GM12891 (cell line): ENCODE results near the gene CLIP4. TPM values are rescaled to one million over a fixed set of nuclear protein-coding genes. Genes with fewer than 3 reads are reported as not detected.
A peak's percentile ranks its signal among the peaks of the same experiment; 100 is the strongest.

Source experiments
- DNase-seq: peaks from one replicate; pipeline ENCODE4 v3.0.0; 2011; ENCODE audit warnings: low spot score; ENCODE audit not compliant: insufficient read length
- FAIRE-seq: peaks from 2 replicates; lab custom pipeline; 2011; peaks lifted over from hg19 to GRCh38; lab: Jason Lieb, UNC
- PAX5 ChIP-seq: IDR thresholded peaks from 2 replicates; pipeline ENCODE4 v1.6.1; 2011; ENCODE audit warnings: low read length, moderate library complexity, mild to moderate bottlenecking; ENCODE audit not compliant: insufficient read depth, severe bottlenecking
- POLR2A ChIP-seq: IDR thresholded peaks from 2 replicates; pipeline ENCODE4 v1.6.1; 2011; ENCODE audit warnings: low read depth, low read length, control low read depth
- POLR2AphosphoS5 ChIP-seq: IDR thresholded peaks from 2 replicates; pipeline ENCODE4 v1.6.1; 2011; ENCODE audit warnings: low read depth, low read length, control low read depth
- POU2F2 ChIP-seq: IDR thresholded peaks from 2 replicates; pipeline ENCODE4 v1.6.1; 2011; ENCODE audit warnings: low read depth, mild to moderate bottlenecking, control low read depth, low read length, moderate library complexity
- SPI1 ChIP-seq: IDR thresholded peaks from 2 replicates; pipeline ENCODE4 v1.6.1; 2011; ENCODE audit warnings: low read depth, low read length, control low read depth
- TAF1 ChIP-seq: IDR thresholded peaks from 2 replicates; pipeline ENCODE4 v1.6.1; 2011; ENCODE audit warnings: low read depth, low read length, control low read depth
- polyA plus RNA-seq: library from polyadenylated mRNA; unstranded; fragments of >200 nt; gene quantifications from one replicate; pipeline ENCODE4 v1.2.1, GENCODE V29; 2012; ENCODE audit warnings: low read depth, missing spikeins, inconsistent platforms; ENCODE audit not compliant: missing spikeins

CLIP4 gene
- 11.3 TPM for polyA plus RNA-seq

GRCh38 chr2:29114946-29115609 lies at the start of gene CLIP4:
CLIP4 (plus strand) TSS chr2:29115415; CDS start chr2:29121389, 5,974 bp downstream.
- FAIRE-seq (peak; percentile 91), DNase-seq (peak; percentile 62)
- TF ChIP-seq SPI1 (no peak), POU2F2 (no peak), TAF1 (no peak), POLR2AphosphoS5 (no peak), PAX5 (no peak), POLR2A (no peak)

GRCh38 chr2:29066271-29066860 lies 48.8 kb upstream of the CLIP4 start:
- TF ChIP-seq SPI1 (no peak), POLR2AphosphoS5 (no peak), POLR2A (no peak), TAF1 (no peak), POU2F2 (no peak), PAX5 (no peak)
- no peak for DNase-seq
- FAIRE-seq, result no peak

- FAIRE-seq (peak; percentile 23), DNase-seq (no peak)
- TF ChIP-seq POLR2AphosphoS5 (no peak), TAF1 (no peak), PAX5 (no peak), SPI1 (no peak), POU2F2 (no peak), POLR2A (no peak)
Measured at GRCh38 chr2:29066997-29067605, 48.1 kb upstream of the CLIP4 start.

GRCh38 chr2:29068513-29068912 lies 46.7 kb upstream of the CLIP4 start:
- TF ChIP-seq TAF1 (no peak), POLR2A (no peak), POLR2AphosphoS5 (no peak), SPI1 (no peak), PAX5 (no peak), POU2F2 (no peak)
- DNase-seq (no peak), FAIRE-seq (no peak)

GRCh38 chr2:29070526-29070925 lies 44.7 kb upstream of the CLIP4 start:
- TF ChIP-seq POLR2A (no peak), TAF1 (no peak), POU2F2 (no peak), PAX5 (no peak), POLR2AphosphoS5 (no peak), SPI1 (no peak)
- no peak for FAIRE-seq
- DNase-seq, result no peak

- FAIRE-seq (no peak), DNase-seq (no peak)
- no peak for TF ChIP-seq SPI1
- TF ChIP-seq POLR2AphosphoS5, result no peak
- no peak for TF ChIP-seq POLR2A
- no peak for TF ChIP-seq POU2F2
- no peak for TF ChIP-seq TAF1
- no peak for TF ChIP-seq PAX5
Measured at GRCh38 chr2:29071032-29071975, 43.9 kb upstream of the CLIP4 start.

- DNase-seq, result no peak
- TF ChIP-seq SPI1, result no peak
- TF ChIP-seq TAF1, result no peak
- TF ChIP-seq POLR2AphosphoS5, result no peak
- TF ChIP-seq PAX5, result no peak
- TF ChIP-seq POU2F2, result no peak
- no peak for TF ChIP-seq POLR2A
- no peak for FAIRE-seq
Measured at GRCh38 chr2:29072251-29072650, 43.0 kb upstream of the CLIP4 start.

GRCh38 chr2:29072971-29073725 lies 42.1 kb upstream of the CLIP4 start:
- FAIRE-seq (no peak), DNase-seq (no peak)
- TF ChIP-seq SPI1, result no peak
- TF ChIP-seq POU2F2, result no peak
- no peak for TF ChIP-seq POLR2AphosphoS5
